Measurements from ENCODE around the gene PACS2.

Gene PACS2

GRCh38 chr14:105385322-105385637, 70.7 kb downstream of the PACS2 start:
- peaks cover 13% of the 10 kb centered on the region for H3K36me3 ChIP-seq (ENCODE audit: low read depth)
- no peak for TF ChIP-seq CTCF (IDR thresholded peaks at IDR 0.05; ENCODE audit: poor library complexity, severe bottlenecking)
- no peak overlapping the region for H3K4me3 ChIP-seq (ENCODE audit: severe bottlenecking)
- H3K4me1 ChIP-seq (ENCODE audit: insufficient read depth, poor library complexity, severe bottlenecking) = no peaks in the 10 kb centered on the region
- no peaks in the 10 kb centered on the region for H3K9me3 ChIP-seq (ENCODE audit: severe bottlenecking)
- H3K27ac ChIP-seq (ENCODE audit: poor library complexity, severe bottlenecking) = no peak overlapping the region
- H3K27me3 ChIP-seq (ENCODE audit: insufficient read depth, poor library complexity, severe bottlenecking) = no peaks in the 10 kb centered on the region
- peak; percentile 70 for DNase-seq (ENCODE audit: low spot score)
- ATAC-seq (ENCODE audit: low read depth) = no peak

DNA sequence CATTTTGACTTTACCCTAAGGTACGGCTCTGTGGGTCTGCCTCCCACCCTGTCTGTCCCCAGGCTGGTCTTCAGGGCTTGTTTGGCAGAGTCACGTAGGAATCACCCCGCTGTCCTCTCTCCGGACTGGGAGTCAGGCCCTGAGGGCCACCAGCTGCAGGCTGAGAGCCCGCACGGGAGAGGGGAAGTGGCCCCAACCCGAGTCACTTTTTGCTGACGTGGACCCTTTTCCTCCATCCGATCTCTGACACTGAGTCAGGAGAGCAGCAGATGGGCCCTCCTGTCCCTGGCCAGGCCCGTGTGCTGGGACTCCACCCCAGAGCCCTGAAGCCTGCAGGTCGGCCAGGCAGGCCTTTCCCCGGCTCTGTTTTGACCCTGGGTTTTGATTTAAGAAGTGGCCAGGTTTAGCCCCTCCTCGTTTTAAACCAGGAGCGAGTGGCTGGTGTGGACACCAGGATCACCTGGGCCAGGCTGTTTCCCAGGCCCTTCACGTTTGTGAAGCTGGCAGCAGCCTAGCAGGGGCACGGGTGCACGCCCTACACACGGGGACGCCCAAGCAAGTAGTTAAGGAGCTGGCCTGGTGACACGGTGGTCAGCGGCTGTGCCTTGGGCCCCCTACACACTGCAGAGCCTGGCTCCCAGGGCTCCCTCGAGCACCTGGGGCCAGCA, 71.3 kb downstream of the PACS2 start:
- TF ChIP-seq CTCF (IDR thresholded peaks at IDR 0.05; ENCODE audit: poor library complexity, severe bottlenecking) = no peak
- no peak overlapping the region for H3K4me3 ChIP-seq (ENCODE audit: severe bottlenecking)
- H3K27me3 ChIP-seq (ENCODE audit: insufficient read depth, poor library complexity, severe bottlenecking) = no peaks in the 10 kb centered on the region
- no peak for ATAC-seq (ENCODE audit: low read depth)
- H3K9me3 ChIP-seq (ENCODE audit: severe bottlenecking) = no peaks in the 10 kb centered on the region
- DNase-seq (ENCODE audit: low spot score) = peak; percentile 64
- no peak overlapping the region for H3K27ac ChIP-seq (ENCODE audit: poor library complexity, severe bottlenecking)
- peaks cover 13% of the 10 kb centered on the region for H3K36me3 ChIP-seq (ENCODE audit: low read depth)
- H3K4me1 ChIP-seq (ENCODE audit: insufficient read depth, poor library complexity, severe bottlenecking) = no peaks in the 10 kb centered on the region

GRCh38 chr14:105386581-105387529, 72.3 kb downstream of the PACS2 start:
- peaks cover 13% of the 10 kb centered on the region for H3K36me3 ChIP-seq (ENCODE audit: low read depth)
- ATAC-seq (ENCODE audit: low read depth) (no peak), DNase-seq (ENCODE audit: low spot score) (peak; percentile 70)
- no peak overlapping the region for H3K27ac ChIP-seq (ENCODE audit: poor library complexity, severe bottlenecking)
- no peaks in the 10 kb centered on the region for H3K27me3 ChIP-seq (ENCODE audit: insufficient read depth, poor library complexity, severe bottlenecking)
- H3K4me3 ChIP-seq (ENCODE audit: severe bottlenecking) = no peak overlapping the region
- H3K9me3 ChIP-seq (ENCODE audit: severe bottlenecking) = no peaks in the 10 kb centered on the region
- TF ChIP-seq CTCF (IDR thresholded peaks at IDR 0.05; ENCODE audit: poor library complexity, severe bottlenecking) = no peak
- H3K4me1 ChIP-seq (ENCODE audit: insufficient read depth, poor library complexity, severe bottlenecking) = no peaks in the 10 kb centered on the region

GRCh38 chr14:105387530-105387922, 73.0 kb downstream of the PACS2 start:
- DNase-seq (ENCODE audit: low spot score) = peak; percentile 71
- Histone ChIP-seq H3K4me3 (ENCODE audit: severe bottlenecking) (no peak overlapping the region), H3K4me1 (ENCODE audit: insufficient read depth, poor library complexity, severe bottlenecking) (no peaks in the 10 kb centered on the region), H3K27me3 (ENCODE audit: insufficient read depth, poor library complexity, severe bottlenecking) (no peaks in the 10 kb centered on the region), H3K36me3 (ENCODE audit: low read depth) (peaks cover 13% of the 10 kb centered on the region), H3K27ac (ENCODE audit: poor library complexity, severe bottlenecking) (no peak overlapping the region), H3K9me3 (ENCODE audit: severe bottlenecking) (no peaks in the 10 kb centered on the region)
- no peak for TF ChIP-seq CTCF (IDR thresholded peaks at IDR 0.05; ENCODE audit: poor library complexity, severe bottlenecking)
- no peak for ATAC-seq (ENCODE audit: low read depth)

All from RWPE2 (cell line).